Coronary artery (tissue), 2 donors: Measurements from ENCODE around the gene FOSB.

Experiments used
- DNase-seq: peaks from one replicate; pipeline ENCODE4 v3.0.0-alpha.2; 2017; ENCODE audit warnings: low spot score
- H3K27ac ChIP-seq, 2 donors: fragments of 200-600 bp; sonication (generic); one replicate each; pipeline ENCODE4 v1.5.1; 2016 to 2019
- H3K4me3 ChIP-seq: fragments of 200-600 bp; sonication (generic); 2 replicates; pipeline ENCODE4 v1.5.1; 2016; ENCODE audit warnings: mild to moderate bottlenecking, moderate library complexity
- TF ChIP-seq, protein P1 (sequence below): fragments of 200-600 bp; sonication (generic); IDR thresholded peaks from one replicate; pipeline ENCODE4 v1.5.1; 2019; ENCODE audit warnings: antibody characterized with exemption

The FOSB gene

DNA sequence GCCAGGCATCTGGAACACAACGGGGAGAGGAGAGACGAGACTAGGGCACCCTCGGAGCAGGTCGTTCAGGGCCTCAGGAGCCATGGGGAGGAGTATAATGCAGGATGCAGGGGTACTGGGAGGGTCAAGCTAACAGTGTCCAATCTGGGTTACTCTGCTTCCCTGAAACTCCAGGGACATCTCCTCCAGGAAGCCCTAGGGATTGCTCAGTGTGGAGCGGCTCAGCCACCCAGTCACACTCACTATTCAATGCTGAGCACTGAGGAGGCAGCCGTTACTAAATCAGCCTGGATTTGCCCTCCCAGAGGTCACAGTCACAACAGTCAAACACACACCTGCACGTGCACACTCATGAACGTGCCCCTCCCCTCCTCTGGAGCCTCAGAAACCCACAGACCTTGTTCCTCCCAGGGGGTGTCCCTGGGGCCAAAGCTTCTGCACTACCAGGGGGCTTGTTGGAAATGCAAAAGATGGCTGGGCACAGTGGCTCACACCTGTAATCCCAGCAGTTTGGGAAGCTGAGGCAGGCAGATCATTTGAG is 6.9 kb upstream of the FOSB start:
- TF ChIP-seq, protein P1, sequence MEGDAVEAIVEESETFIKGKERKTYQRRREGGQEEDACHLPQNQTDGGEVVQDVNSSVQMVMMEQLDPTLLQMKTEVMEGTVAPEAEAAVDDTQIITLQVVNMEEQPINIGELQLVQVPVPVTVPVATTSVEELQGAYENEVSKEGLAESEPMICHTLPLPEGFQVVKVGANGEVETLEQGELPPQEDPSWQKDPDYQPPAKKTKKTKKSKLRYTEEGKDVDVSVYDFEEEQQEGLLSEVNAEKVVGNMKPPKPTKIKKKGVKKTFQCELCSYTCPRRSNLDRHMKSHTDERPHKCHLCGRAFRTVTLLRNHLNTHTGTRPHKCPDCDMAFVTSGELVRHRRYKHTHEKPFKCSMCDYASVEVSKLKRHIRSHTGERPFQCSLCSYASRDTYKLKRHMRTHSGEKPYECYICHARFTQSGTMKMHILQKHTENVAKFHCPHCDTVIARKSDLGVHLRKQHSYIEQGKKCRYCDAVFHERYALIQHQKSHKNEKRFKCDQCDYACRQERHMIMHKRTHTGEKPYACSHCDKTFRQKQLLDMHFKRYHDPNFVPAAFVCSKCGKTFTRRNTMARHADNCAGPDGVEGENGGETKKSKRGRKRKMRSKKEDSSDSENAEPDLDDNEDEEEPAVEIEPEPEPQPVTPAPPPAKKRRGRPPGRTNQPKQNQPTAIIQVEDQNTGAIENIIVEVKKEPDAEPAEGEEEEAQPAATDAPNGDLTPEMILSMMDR: no peak
- DNase-seq: no peak
- Histone ChIP-seq H3K4me3 (no peak overlapping the region), H3K27ac (no peak overlapping the region)

DNA sequence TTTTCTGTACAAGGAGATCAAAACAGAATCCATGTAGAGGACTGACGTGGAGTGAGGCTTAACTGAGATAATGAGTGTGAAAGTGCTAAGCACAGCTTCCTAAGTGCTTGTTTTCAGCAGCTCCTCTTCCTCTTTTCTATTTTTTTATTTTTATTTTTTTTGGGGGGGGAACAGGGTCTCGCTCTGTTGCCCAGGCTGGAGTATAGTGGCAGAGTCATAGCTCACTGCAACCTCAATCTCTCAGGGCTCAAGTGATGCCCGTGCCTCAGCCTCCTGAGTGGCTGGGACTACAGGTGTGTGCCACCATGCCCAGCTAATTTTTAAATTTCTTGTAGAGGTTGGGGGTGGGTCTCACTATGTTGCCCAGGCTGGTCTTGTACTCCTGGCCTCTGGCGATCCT is 5.6 kb upstream of the FOSB start:
- Histone ChIP-seq H3K27ac (no peak overlapping the region), H3K4me3 (no peak overlapping the region)
- DNase-seq: no peak
- TF ChIP-seq, protein P1: no peak

DNA sequence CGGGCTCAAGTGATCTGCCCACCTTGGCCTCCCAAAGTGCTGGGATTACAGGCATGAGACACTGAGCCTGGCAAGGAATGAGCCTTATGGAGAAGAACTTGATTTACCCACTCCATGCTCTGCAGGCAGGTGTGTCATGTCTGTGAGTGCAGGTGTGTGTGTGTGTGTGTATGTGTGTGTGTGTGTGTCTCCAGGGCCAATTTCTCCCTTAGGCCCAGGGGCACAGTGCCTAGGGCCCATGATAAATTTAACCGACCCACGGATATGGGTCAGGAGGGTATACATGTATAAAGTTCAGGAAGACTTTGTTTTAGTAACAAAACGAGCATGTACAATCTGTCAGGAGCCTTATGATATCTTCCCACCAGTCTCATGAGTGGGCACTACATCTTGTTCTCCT is 4.6 kb upstream of the FOSB start:
- TF ChIP-seq, protein P1: no peak
- Histone ChIP-seq H3K27ac (no peak overlapping the region), H3K4me3 (no peak overlapping the region)
- no peak for DNase-seq

DNA sequence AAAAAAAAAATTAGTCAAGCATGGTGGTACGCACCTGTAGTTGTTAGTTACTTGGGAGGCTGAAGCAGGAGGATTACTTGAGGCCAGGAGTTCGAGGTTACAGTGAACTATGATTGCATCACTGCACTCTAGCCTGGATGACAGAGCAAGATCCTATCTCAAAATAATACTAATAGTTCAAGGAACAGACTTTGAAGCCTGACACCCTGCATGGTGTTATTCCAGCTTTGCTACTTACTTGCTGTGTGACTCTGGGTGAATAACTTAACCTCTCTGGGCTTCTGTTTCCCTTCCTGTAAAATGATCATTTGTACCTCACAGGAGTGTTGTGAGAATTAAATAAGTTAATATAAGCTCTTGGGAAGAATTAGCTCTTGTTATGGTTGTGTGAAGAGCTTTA is 3.5 kb upstream of the FOSB start:
- Histone ChIP-seq H3K27ac (no peak overlapping the region), H3K4me3 (no peak overlapping the region)
- no peak for DNase-seq
- TF ChIP-seq, protein P1: no peak

DNA sequence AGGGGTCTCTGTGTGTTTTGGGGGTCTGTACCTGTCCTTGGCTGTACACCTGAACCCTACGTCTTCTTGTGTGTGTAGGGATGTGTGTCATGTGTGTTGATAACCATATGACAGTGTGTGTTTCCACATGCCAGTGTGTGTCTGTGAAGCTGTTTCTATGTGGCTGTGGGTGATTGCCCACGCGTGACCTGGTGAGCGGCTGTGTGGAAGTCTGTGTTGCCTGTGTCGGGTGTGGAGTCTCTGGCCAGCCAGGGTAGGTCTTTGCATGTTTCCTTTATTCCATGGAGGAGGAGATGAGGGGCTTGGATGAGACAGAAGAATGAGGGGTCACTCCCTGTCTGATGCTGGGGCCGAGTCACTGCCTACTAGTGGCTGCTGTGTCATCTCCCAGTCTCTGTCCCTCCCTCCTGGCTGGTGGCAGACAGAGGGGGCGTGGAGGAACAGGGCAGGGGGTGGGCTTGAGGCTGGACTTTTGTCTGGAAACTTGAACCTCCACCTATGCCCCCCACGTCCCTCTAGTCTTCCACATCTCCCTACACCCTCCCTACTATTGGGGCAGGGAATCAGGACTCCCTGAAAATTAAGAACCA is 2.8 kb upstream of the FOSB start:
- H3K4me3 ChIP-seq: no peak overlapping the region
- no peak for DNase-seq
- TF ChIP-seq, protein P1: no peak

DNA sequence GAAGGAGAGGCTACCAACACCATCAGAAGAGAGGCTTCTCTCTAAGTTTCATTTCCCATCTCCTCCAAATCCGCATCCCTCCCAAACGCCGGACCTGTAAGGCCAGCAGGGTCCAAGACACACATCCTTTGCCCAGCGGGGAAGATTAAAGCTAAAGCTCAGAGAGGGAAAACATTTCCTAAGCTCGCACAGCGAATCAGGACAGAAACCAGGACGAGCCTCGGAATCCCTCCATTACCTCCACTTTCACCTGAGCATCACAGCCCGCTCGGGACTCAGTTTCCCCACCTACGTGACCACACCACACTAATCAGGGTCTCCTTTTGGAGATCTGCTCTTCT is 711 bp upstream of the FOSB start:
- Histone ChIP-seq H3K27ac (peak overlapping the region; percentile 87 to 94), H3K4me3 (peak overlapping the region; percentile 73)
- no peak for DNase-seq
- TF ChIP-seq, protein P1: no peak

More for the DNA sequence above, 2.8 kb upstream of the FOSB start:
- no peak overlapping the region for H3K27ac ChIP-seq

DNA sequence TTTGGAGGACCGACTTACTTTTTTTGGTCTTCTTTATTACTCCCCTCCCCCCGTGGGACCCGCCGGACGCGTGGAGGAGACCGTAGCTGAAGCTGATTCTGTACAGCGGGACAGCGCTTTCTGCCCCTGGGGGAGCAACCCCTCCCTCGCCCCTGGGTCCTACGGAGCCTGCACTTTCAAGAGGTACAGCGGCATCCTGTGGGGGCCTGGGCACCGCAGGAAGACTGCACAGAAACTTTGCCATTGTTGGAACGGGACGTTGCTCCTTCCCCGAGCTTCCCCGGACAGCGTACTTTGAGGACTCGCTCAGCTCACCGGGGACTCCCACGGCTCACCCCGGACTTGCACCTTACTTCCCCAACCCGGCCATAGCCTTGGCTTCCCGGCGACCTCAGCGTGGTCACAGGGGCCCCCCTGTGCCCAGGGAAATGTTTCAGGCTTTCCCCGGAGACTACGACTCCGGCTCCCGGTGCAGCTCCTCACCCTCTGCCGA is 409 bp downstream of the FOSB start:
- H3K27ac ChIP-seq: peak overlapping the region; percentile 87 to 94
- TF ChIP-seq, protein P1: no peak
- peak; percentile 86 for DNase-seq
- peak overlapping the region; percentile 73 for H3K4me3 ChIP-seq
